ENCODE measurements around the gene PCDHGC4.

DNA sequence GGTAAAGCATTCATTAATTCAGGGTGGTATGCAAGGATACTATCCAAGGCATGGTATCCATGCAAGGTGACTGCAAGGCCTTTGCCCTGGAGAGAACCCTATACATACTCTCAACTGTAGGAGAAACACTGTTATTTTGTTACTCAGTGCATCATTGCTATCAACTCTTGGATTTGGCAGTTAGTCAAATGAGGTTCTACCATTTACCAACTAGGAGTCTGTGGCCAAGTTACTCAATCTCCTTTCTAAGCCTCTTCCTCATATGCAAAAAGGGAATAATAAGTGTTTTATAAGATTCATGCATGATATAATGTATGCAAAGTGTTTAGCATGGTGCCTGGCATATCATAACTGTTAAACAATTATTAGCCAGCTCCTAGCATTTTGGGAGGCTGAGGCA, 5.1 kb upstream of the PCDHGC4 start:
- TF ChIP-seq CTCF (IDR thresholded peaks at IDR 0.05) (no peak), POLR2A (IDR thresholded peaks at IDR 0.05) (no peak), EP300 (IDR thresholded peaks at IDR 0.05) (no peak)

Data from tibial nerve (tissue), 4 donors.